Measurements from ENCODE around the gene PRPSAP2.
"Not testable (repeated sequence)": the region's sequence is repeated elsewhere in the genome, so short reads cannot be mapped to it uniquely, and the experiment has no call there.

Gene PRPSAP2, protein sequence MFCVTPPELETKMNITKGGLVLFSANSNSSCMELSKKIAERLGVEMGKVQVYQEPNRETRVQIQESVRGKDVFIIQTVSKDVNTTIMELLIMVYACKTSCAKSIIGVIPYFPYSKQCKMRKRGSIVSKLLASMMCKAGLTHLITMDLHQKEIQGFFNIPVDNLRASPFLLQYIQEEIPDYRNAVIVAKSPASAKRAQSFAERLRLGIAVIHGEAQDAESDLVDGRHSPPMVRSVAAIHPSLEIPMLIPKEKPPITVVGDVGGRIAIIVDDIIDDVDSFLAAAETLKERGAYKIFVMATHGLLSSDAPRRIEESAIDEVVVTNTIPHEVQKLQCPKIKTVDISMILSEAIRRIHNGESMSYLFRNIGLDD

DNA sequence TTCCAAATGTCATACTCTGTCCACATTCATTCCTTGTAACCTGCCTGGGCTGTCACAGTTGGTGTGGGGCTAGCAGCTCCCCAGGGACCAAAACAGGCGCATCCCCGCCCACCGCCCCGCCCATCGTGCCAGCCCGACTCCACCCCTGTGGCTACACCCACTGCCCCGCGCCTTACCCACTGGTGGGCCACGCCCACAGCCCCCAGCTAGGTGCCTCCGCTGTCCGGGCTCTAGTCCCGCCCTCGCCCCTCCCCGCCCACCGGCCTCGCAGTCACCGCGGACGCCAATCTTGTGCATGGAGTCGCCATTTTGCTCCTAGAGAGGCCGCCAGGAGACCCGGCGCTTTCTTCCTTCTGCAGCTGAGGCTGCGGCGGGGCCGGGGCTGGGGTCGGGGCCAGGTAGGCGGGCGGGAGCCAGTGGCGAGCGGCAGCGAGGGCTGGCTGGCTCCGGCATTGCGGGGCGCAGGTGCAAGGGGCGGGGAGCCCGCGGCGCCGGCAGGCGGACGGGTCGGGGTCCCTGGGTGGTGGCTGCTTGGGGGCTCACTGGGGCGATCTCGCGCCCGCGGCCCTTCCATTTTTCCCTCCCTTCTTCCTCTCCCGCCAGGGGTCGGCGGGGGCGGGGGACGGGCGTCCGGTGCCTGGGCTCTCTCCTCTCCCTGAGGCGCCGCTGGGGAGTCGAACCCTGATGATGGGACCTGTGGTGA, at the start of gene PRPSAP2:
TSS of gene PRPSAP2 (plus strand) at position 268 of the 703 bp plus-strand sequence. CDS start 7,703 bp downstream, outside the sequence.
- DNase-seq (ENCODE audit: low read depth), result peak; percentile 87

DNA sequence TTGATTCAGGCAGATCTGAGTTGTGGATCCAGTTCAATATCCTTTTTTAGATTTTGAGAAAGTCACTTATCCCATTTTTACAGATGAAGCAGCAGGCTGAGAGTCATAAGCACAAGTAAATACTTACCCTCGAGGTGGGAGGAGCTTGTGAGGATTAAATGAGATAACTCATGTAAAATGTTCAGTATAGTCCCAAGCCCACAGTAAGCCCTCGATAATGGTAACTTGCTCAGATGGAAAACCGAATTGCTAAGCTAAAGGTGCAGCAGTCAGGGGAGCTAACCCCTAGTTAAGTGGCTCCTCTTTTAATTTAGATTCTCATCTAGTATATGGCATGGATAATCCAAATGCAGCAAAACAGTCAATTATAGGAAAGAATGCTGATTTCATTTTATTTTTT, 42.0 kb upstream of the PRPSAP2 start:
- DNase-seq (ENCODE audit: low read depth), result not testable (repeated sequence)

DNA sequence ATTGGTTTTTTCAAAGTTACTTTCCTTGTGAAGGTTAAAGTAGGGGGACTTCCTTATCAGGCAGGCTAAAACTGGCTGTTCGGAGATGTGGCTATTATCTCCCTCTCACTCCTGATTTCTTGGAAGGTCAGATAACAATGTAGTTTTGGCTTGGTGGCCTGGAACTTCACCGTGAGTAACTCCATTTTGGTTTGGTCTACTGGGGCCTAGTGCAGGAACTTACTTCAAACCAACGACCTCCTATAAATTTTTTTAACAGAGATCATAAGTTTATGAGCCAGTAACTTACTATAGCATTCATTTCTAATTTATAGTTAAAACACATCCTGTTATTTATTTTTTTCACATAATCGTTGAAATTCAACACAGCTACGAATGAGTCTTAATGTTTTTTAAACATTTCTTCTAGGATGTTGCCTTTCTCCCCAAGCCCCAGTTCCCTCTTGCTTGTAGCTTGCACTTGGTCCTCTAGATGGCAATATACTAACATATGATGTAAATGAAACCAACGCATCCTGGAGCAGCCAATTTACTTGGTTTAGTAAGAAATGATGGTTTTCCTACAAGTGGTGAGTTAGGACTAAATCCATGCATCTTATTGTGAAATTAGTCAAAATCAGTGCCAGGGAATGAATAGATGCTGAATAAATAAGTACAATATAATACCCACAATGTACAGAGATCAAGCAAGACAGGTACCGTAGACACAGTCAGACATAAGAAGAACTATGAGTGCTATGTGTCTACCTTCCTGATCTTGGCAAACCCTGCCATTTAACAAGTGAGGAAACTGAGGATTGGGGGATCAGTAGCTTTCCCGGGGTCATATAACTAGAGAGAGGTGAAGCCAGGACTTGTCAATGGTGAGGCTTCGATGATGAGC, 41.2 kb upstream of the PRPSAP2 start:
- peak; percentile 21 for DNase-seq (ENCODE audit: low read depth)

- not testable (repeated sequence) for DNase-seq (ENCODE audit: low read depth)
Measured at GRCh38 chr17:18821430-18821829, 36.5 kb upstream of the PRPSAP2 start.

DNA sequence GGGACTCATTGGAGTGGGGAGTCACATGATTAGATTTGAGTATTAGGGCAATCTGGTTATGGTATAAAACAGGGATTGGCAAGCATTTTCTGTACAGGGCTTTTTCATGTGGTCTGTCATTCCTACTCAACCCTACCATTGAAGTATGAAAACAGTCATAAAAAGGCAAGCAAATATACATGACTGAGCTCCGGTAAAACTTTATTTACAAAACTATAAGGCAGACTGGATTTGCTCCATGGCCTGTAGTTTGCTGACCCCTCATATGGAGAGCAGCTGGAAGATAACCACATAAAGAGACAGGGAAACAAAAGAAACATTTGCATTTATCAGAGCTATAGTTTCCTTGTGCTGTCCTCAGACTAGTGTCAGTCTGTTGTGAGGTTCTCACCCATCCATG, 30.3 kb upstream of the PRPSAP2 start:
- not testable (repeated sequence) for DNase-seq (ENCODE audit: low read depth)

- no peak for DNase-seq (ENCODE audit: low read depth)
Measured at GRCh38 chr17:18848501-18848900, 9.4 kb upstream of the PRPSAP2 start.

DNA sequence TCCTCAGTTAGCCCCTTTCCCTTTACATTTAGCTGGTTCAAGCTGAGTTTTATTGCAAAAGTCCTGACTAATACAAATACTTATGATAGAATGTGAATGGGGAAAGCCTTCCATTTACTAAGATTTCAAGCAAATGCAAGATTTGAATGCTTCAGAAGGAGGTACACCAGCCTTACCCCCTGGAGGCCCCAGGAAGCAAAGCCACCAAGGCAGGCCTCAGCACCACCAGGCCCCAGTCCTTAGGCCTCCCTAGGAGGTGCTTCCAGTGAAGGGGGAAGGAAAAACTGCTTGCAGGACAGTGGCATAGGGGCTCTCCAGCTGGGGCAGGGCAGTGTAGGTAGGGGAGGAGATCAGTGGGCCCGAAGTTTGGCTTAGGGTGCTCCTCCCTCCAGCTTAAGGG, 7.3 kb upstream of the PRPSAP2 start:
- DNase-seq (ENCODE audit: low read depth), result no peak

DNA sequence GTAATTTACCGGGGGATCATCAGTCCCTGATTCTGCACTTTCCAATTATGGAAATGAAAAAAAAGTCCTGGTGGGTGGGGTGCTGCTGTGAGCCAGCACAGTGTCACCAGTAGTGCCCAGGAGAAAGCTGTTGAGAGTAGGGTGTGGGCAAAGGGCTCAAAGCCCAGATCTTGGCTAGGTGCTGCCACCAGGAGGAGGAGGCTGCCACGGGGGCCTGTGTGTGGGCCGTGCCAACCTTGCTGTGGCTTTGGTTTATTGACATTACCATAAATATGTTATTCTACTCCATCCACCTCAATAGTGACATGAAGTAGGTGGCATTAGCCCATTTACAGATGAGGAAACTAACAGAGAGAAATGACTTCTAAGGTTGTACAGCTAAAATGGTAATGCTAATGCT, 6.7 kb upstream of the PRPSAP2 start:
- DNase-seq (ENCODE audit: low read depth), result no peak

- DNase-seq (ENCODE audit: low read depth), result no peak
Measured at GRCh38 chr17:18854956-18855355, 3.0 kb upstream of the PRPSAP2 start.

- DNase-seq (ENCODE audit: low read depth), result peak; percentile 87
Measured at GRCh38 chr17:18855831-18856569, 1.9 kb upstream of the PRPSAP2 start.

DNA sequence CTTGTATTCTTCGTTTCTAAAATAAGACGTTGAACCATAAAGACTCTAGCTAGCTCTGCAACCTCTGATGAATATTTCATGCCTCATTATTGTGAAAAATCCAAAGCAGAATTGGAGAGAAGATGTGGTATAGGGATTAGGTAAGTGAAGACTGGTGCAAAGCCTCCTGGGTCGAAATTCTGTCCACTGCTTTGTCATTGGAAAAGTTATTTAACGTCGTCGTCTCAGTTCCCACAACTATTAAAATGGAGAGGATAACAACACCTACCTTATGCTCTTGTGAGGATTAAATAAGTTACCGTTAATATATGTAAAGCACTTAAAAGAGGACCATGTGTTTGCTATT, 1.4 kb upstream of the PRPSAP2 start:
- no peak for DNase-seq (ENCODE audit: low read depth)

DNA sequence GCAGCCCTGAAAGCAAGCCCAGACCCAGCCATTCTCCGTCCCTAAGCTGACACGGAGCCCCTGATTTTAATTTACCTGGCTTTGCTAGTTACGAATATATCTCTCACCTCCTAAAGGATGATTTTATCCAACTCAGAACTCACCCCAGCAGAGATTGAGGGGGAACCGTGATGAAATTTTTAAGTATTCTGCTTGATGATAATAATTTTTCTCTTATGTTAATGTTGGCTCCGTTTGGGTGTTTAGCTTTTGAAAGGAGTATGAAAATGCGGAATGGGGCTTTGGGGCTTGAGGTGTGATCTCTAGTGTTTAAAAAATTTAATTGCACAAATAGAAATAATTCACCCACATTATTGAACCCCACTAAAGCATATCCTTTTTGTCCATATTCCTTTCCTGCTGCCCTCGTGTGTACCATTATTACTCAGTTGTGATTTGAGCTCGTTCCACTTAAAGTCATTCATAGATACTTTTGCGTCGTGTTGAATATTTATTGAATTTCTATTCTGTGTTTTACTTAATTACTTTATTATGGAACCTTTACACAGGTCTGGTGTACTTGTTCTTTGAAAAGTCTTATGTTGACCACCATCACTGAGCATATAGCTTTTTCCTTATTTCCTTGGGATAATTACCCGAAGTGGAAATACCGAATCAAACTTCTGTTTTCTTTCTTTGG, 775 bp downstream of the PRPSAP2 start:
- no peak for DNase-seq (ENCODE audit: low read depth)

GRCh38 chr17:18859256-18859655, 1.3 kb downstream of the PRPSAP2 start:
- DNase-seq (ENCODE audit: low read depth), result no peak

DNA sequence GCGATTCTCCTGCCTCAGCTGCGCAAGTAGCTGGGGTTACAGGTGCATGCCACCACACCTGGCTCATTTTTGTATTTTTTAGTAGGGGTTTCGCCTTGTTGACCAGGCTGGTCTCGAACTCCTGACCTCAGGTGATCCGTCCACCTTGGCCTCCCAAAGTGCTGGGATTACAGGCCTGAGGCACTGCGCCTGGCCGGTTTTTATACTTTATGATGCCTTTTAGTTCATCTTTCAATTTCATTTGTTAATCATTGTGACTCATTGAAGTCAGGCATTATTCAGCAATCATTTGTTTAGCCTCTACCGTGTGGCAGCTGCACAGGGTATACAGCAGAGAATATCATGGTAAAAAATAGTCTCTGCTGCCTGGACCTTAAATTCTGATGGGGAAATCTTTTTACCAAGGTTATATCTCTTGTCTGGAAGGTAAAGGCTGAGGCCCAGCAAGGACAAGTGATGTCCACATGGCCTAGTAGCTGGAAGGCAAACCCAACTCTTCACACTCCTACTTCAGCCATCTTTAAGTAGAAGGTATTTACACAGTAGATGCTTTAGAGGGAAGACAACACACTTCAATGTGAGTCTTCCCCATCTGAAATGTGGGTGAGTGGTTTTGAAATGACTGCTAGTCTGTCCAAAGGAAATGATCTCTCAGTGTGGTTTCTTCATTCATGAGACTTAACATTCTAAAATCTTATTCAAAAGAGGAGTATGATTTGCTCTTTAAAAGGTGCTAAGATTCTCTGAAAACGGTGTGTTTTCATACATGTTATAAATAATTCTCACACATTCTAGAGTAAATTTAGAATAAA, 2.4 kb downstream of the PRPSAP2 start:
- no peak for DNase-seq (ENCODE audit: low read depth)

DNA sequence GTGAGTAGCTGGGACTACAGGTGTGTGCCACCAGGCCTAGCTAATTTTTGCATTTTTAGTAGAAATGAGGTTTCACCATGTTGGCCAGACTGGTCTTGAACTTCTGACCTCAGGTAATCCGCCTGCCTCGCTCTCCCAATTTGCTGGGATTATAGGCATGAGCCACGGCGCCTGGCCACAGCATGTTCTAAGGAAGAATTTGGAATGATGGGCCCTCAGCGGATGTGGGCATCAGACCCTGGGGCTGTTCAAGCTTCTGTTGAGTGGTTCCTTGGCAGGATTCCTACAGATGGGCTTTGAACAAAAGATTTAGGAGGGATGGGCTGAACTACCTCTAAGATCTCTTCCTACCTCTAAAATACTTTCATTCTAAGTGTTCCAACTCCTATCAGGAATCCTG, 4.1 kb downstream of the PRPSAP2 start:
- no peak for DNase-seq (ENCODE audit: low read depth)

DNA sequence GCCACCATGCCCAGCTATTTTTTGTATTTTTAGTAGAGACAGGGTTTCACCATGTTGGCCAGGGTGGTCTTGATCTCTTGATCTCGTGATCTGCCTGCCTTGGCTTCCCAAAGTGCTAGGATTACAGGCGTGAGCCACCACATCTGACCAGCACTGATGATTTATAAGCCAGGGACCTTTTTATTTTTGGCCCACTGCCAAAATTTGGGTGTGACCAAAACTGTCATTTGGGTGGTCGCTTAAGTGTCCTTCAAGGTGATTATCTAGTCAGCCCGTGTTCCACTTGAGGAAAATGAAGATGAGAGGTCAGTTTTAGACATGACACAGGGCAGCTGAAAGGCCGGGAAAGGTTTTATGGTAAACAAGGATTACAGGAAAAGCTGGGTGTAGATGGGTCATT, 7.1 kb downstream of the PRPSAP2 start:
- not testable (repeated sequence) for DNase-seq (ENCODE audit: low read depth)

DNA sequence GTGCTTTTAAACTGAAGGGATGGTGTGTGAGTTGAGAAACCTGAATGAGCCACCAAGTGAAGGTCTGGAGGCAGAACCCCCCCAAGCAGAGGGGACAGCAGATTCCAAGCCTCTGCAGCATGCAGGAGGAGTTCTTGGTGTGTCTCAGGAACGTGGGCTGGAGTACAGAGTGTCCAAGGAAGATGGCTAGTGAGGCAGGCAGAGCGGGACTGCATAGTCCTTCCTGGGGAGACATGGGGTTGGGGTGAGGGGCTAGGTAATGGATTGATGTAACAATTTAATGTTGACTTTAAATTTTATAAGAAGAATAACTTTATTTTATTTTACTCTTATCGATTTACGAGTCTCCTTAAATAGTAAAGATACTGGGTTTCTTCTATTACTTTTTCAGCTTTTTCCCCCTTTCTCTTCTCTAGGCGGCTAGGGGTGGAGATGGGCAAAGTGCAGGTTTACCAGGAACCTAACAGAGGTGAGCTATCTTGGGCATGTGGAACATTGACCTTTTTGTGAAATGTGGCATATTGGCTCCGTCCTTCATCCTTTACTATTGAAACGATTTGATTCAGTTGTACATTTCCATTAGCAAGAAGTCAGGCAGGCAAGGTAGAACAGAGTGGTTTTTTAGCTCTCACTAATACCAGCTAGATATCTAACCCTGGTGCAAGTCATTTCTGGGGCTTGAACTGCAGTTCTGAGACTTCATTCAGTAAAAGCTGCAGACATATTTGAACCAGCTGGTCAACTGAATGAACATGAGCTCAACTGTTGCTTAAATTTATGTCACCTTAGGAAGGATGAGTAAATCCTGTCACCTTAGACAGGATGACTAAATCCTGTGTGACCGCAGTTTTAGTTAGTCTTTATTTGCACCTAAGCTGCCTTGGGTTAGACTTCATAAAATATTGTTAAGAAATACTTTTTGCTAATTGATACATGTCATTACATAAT, 9.2 kb downstream of the PRPSAP2 start:
- DNase-seq (ENCODE audit: low read depth), result no peak

DNA sequence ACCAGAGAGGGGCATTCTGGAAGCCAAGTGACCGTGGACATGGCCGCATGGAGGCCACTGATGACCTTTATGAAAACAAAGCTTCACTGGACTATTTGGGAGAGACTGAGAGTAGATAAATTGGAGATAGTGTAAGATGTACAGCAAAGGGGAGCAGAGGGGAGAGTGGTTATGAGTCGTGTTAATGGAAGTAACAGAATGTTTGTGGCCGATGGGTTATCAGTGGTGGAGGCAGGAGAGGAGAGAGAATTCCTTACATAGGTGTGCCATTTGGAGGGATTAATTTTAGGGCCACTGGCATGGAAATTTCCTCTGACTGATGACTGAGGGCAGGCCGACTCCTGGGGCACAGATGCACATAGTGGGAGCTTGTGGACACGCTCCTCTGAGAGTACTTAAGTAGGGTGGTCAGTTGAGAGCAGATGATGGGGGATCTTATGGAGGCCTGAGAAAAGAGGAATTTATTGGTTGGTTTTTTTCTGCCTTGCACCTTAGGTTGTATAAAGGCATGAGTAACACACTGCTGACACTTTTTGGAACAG, 19.2 kb downstream of the PRPSAP2 start:
- no peak for DNase-seq (ENCODE audit: low read depth)

GRCh38 chr17:18888766-18889290, 30.9 kb downstream of the PRPSAP2 start:
- DNase-seq (ENCODE audit: low read depth), result no peak
